Ascending aorta (tissue), 2 donors: Measurements from ENCODE around the gene MRPS11. TPM values are rescaled to one million over a fixed set of nuclear protein-coding genes. Genes with fewer than 3 reads are reported as not detected.
"Not testable (repeated sequence)": the region's sequence is repeated elsewhere in the genome, so short reads cannot be mapped to it uniquely, and the experiment has no call there.

Experiments used
- DNase-seq, 2 donors: peaks; one replicate each; pipeline ENCODE4 v3.0.0-alpha.2; 2019; ENCODE audit warnings: low spot score in 2 of 2
- H3K27ac ChIP-seq, 2 donors: fragments of 200-600 bp; sonication (generic); one replicate each; pipeline ENCODE4 v1.5.1; 2016 to 2017; ENCODE audit warnings: mild to moderate bottlenecking in 1 of 2
- H3K27me3 ChIP-seq: fragments of 200-600 bp; sonication (generic); one replicate; pipeline ENCODE4 v1.5.1; 2017
- H3K36me3 ChIP-seq, 2 donors: fragments of 200-600 bp; sonication (generic); one replicate each; pipeline ENCODE4 v1.5.1; 2016
- H3K4me1 ChIP-seq, 2 donors: fragments of 200-600 bp; sonication (generic); one replicate each; pipeline ENCODE4 v1.5.1; 2016 to 2017; ENCODE audit warnings: mild to moderate bottlenecking in 1 of 2
- H3K4me3 ChIP-seq, 2 donors: fragments of 200-600 bp; sonication (generic); one replicate each; pipeline ENCODE4 v1.5.1; 2016 to 2017; ENCODE audit warnings: mild to moderate bottlenecking in 1 of 2
- H3K9me3 ChIP-seq, 2 donors: fragments of 200-600 bp; sonication (generic); one replicate each; pipeline ENCODE4 v1.5.1; 2016
- intact Hi-C: fragments of 100-400 bp; cut with DNase I; formaldehyde crosslinking; loops from one replicate; pipeline ENCODE4 v1.15.1; 2023
- total RNA-seq: library from RNA; depleted of rRNA; stranded (reverse); fragments of >200 nt; gene quantifications from one replicate; pipeline ENCODE4 v1.1.0, GENCODE V29; 2016
- TF ChIP-seq, protein P1 (sequence below), 3 experiments: fragments of 200-600 bp in 2 of 3; fragments of 450-650 bp in 1 of 3; sonication (generic) in 2 of 3; IDR thresholded peaks; one replicate each; pipeline ENCODE4 v1.5.1; 2016 to 2019; ENCODE audit warnings: antibody characterized with exemption in 3 of 3, mild to moderate bottlenecking in 1 of 3, moderate library complexity in 1 of 3

The MRPS11 gene
- total RNA-seq, 1 donor from 2014 or later, result 29.4 TPM

DNA sequence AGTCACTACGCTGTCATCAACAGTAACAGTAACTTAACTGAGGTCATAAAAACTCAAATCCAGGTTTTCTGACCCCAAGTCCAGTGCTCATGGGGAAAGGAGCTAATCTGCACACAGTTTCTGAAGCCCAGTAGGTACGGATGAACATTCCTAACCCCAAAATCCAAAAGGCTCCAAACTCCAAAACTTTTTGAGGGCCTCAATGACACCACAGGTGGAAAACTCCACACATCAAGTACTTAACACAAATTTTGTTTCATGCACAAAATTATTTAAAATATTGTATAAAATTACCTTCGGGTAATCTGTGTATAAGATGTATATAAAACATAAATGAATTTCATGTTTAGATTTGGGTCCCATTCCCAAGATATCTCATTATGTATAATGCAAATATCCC is 10.8 kb upstream of the MRPS11 start:
- intact Hi-C loops, result loop anchor here (5.0 kb wide), 1 partner anchor 1539 kb away; no protein-coding TSS in a partner anchor
- TF ChIP-seq, protein P1, sequence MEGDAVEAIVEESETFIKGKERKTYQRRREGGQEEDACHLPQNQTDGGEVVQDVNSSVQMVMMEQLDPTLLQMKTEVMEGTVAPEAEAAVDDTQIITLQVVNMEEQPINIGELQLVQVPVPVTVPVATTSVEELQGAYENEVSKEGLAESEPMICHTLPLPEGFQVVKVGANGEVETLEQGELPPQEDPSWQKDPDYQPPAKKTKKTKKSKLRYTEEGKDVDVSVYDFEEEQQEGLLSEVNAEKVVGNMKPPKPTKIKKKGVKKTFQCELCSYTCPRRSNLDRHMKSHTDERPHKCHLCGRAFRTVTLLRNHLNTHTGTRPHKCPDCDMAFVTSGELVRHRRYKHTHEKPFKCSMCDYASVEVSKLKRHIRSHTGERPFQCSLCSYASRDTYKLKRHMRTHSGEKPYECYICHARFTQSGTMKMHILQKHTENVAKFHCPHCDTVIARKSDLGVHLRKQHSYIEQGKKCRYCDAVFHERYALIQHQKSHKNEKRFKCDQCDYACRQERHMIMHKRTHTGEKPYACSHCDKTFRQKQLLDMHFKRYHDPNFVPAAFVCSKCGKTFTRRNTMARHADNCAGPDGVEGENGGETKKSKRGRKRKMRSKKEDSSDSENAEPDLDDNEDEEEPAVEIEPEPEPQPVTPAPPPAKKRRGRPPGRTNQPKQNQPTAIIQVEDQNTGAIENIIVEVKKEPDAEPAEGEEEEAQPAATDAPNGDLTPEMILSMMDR (IDR thresholded peaks at IDR 0.05), result no peak
- Histone ChIP-seq H3K36me3 (peaks cover 28 to 42% of the 10 kb centered on the region in 2 donors), H3K9me3 (no peaks in the 10 kb centered on the region), H3K27ac (no peak overlapping the region), H3K27me3 (no peaks in the 10 kb centered on the region), H3K4me1 (no peaks in the 10 kb centered on the region), H3K4me3 (no peak overlapping the region)
- no peak for DNase-seq

DNA sequence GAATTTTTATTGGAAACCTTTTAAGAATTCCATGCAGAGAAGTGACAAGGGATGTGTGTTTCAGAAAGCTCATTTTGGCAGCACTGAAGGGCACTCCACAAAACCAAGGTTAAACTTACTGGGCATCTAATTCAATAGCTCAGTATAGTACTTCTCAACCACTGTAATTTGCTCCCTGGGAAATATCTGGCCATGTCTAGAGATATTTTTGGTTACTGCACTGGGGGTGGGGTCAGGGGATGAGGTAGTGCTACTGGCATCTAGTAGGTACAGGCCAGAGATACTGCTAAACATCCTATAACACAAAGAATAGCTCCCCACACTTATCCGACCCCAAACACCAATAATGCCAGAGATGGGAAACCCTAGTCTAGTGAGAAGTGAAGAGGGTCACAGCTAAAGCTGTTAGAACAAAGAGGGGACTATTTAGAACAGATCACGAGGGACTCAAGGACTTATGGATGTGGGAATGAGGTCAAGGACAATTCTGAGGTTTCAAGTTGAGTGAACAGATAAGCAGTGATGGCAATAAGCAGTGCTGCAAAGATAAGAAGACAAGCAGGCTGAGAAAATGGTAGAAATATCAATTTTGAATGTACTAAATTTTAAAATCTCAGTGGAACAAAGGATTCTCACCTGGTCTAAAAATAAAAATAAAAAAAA is 3.5 kb upstream of the MRPS11 start:
- intact Hi-C loops, result no loop called here
- TF ChIP-seq, protein P1 (IDR thresholded peaks at IDR 0.05), result no peak
- peaks cover 40 to 57% of the 10 kb centered on the region in 2 donors for H3K36me3 ChIP-seq
- no peak for DNase-seq
- H3K9me3 ChIP-seq, result no peaks in the 10 kb centered on the region
- H3K27me3 ChIP-seq, result no peaks in the 10 kb centered on the region
- H3K4me3 ChIP-seq, result no peak overlapping the region
- H3K27ac ChIP-seq, result no peak overlapping the region
- peaks cover 6 to 18% of the 10 kb centered on the region in 2 donors for H3K4me1 ChIP-seq

DNA sequence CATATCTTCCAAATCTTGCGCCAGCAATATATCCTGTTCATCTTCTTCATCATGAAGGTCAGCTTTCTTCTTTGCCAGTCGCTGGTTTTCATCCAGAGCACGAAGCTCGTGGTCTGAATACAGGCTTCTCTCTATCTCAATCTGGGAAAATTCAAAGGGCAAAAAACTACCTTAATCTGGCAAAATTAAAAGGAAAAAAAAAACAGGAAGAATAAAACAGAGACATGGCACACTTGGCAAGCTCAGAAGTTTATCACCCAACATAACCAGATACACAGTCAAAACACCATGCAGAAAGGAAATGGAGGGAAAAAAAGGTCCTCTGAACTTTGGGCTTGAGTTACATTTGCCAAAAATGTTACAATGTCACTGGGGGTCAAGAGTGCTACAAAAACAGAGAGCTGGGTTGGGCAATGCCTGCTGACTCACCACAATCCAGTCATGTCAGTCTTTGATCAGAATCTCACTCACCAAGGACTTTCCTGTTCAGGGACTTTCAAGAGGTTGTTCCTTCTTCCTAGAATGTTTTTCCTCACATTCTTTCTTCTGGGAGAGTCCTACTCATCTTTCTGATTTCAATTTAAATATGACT is 1.8 kb upstream of the MRPS11 start:
- no peak for DNase-seq
- TF ChIP-seq, protein P1 (IDR thresholded peaks at IDR 0.05), result no peak
- Histone ChIP-seq H3K4me3 (peak overlapping the region in 1 of 2 donors; percentile 90), H3K27me3 (no peaks in the 10 kb centered on the region), H3K27ac (no peak overlapping the region), H3K4me1 (peaks cover 6 to 18% of the 10 kb centered on the region in 2 donors), H3K36me3 (peaks cover 23 to 40% of the 10 kb centered on the region in 2 donors), H3K9me3 (no peaks in the 10 kb centered on the region)
- intact Hi-C loops, result loop anchor here (2.0 kb wide), 1 partner anchor 155 kb away; the partner anchor contains the start of gene AEN

DNA sequence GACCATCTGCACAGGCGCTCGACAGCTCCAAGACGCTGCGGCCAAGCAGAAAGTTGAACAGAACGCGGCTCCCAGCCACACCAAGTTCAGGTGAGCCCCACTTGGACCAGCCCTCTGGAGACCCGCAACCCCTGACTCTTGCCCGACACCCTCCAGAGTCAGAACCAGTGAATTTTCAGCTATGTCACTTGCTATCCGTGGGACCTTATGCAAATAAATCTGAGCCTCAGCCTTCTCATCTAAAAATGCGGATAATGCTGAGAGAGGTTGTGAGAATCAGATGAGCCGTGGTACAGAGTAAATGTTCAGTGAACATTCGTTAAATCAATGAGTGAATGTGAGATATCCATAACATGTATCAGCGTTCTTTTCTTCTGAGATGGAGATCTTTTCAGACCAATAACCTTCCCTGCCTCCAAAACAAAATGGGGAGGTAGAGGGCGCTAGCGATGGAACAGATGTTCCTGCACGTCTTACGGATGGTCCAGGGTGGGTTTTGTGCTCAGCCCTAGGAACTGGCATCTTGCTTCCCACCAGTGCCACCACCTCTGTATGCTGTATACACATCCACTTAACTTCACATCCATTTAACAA is 524 bp downstream of the MRPS11 start:
- H3K9me3 ChIP-seq, result no peaks in the 10 kb centered on the region
- H3K4me3 ChIP-seq, result peak overlapping the region; percentile 87 to 90
- H3K27ac ChIP-seq, result peak overlapping the region; percentile 89 to 90
- no peaks in the 10 kb centered on the region for H3K27me3 ChIP-seq
- intact Hi-C loops, result loop anchor here (2.0 kb wide), 1 partner anchor 153 kb away; the partner anchor contains the start of gene AEN
- H3K4me1 ChIP-seq, result peaks cover 6 to 18% of the 10 kb centered on the region in 2 donors
- peaks cover 9 to 27% of the 10 kb centered on the region in 2 donors for H3K36me3 ChIP-seq
- no peak for DNase-seq
- TF ChIP-seq, protein P1 (IDR thresholded peaks at IDR 0.05), result no peak

DNA sequence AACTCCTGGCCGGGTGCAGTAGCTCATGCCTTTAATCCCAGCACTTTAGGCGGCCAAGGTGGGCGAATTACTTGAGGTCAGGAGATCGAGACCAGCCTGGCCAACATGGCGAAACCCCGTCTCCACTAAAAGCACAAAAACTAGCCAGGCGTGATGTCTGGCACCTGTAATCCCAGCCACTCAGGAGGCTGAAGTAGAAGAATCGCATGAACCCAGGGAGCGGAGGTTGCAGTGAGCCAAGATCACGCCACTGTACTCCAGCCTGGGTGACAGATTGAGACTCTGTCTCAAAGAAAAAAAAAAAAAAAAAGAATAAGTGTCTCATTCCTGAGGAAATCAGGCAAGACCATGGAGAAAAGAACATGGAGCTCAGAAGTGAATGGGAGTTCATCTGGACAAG is 1.2 kb downstream of the MRPS11 start:
- H3K9me3 ChIP-seq, H3K27me3 ChIP-seq, DNase-seq, intact Hi-C loops, H3K27ac ChIP-seq: not testable (repeated sequence)
- Histone ChIP-seq H3K36me3 (peaks cover 3 to 28% of the 10 kb centered on the region in 2 donors), H3K4me1 (peaks cover 6 to 18% of the 10 kb centered on the region in 2 donors), H3K4me3 (peak overlapping the region in 1 of 2 donors; percentile 90)

DNA sequence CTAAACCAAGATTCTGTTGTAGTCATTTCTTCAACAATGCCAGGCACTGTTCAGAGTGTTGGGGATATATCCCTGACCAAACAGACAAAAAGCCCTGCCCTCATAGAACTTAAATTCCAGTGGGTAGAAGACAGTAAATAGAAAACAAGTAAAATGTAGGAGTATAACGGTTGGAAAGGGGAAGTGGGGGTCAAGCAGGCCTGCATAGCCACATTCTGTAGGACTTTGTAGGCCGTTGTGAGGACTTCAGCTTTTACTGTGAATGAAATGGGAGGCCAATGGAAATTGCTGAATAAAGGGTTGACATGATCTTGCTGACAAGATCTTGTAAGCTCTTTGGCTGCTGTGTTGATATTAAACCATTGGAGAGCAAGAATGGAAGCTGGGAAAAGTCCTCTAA is 1.8 kb downstream of the MRPS11 start:
- no peaks in the 10 kb centered on the region for H3K9me3 ChIP-seq
- intact Hi-C loops, result no loop called here
- no peak overlapping the region for H3K4me3 ChIP-seq
- peaks cover 5 to 29% of the 10 kb centered on the region in 2 donors for H3K36me3 ChIP-seq
- no peak for DNase-seq
- H3K27ac ChIP-seq, result no peak overlapping the region
- TF ChIP-seq, protein P1 (IDR thresholded peaks at IDR 0.05), result no peak
- H3K4me1 ChIP-seq, result peaks cover 6 to 18% of the 10 kb centered on the region in 2 donors
- no peaks in the 10 kb centered on the region for H3K27me3 ChIP-seq
